HG03439 (cell line): Measurements from ENCODE around the gene RHOD.

Experiments used
- ATAC-seq: cut with Tn5 transposase; IDR thresholded peaks from one replicate; pipeline ENCODE4 v1.9.1; 2021; ENCODE audit warnings: mild to moderate bottlenecking, moderate library complexity; ENCODE audit not compliant: unreplicated experiment

Gene RHOD

GRCh38 chr11:67058506-67058905 lies 1.9 kb downstream of the RHOD start:
- no peak for ATAC-seq

DNA sequence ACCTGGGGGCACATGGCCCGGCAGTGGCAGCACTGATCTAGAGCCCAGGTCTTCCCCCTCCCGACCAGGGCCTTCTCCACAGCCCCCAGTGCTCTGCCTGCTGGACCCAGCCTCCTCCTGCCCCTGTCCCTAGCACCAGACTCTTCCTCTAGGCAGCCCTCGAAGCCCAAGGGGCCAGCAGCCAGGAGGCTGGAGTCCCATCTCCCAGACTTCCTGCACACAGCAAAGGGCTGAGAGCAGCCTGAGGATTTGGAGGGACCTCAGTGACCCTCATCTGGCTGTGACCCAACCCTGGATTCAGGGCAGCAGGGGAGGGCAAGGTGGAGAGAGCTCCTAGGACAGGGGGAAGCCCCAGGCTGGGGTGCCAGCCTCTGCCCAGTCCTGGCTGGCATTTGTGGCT lies 3.0 kb downstream of the RHOD start:
- no peak for ATAC-seq

DNA sequence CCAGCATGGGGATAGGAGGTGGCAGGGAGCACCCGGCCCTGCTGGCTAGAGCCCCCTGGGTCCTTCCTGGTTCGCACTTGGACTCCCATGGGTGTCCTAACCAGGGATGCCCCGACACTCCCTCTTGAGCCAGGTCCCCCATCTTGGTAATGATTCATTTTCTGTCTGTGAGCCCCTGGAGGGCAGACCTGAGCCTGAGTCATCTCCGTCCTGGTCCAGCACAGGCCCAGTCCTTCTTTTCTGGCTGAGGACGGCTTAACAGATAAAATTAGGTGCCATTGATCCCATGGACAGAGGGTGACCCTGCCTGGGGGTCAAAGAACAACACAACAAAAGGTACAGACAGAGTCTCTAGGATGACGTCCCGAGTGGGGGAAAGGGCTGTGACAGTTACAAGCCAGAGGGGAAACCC lies 3.5 kb downstream of the RHOD start:
- ATAC-seq = no peak

DNA sequence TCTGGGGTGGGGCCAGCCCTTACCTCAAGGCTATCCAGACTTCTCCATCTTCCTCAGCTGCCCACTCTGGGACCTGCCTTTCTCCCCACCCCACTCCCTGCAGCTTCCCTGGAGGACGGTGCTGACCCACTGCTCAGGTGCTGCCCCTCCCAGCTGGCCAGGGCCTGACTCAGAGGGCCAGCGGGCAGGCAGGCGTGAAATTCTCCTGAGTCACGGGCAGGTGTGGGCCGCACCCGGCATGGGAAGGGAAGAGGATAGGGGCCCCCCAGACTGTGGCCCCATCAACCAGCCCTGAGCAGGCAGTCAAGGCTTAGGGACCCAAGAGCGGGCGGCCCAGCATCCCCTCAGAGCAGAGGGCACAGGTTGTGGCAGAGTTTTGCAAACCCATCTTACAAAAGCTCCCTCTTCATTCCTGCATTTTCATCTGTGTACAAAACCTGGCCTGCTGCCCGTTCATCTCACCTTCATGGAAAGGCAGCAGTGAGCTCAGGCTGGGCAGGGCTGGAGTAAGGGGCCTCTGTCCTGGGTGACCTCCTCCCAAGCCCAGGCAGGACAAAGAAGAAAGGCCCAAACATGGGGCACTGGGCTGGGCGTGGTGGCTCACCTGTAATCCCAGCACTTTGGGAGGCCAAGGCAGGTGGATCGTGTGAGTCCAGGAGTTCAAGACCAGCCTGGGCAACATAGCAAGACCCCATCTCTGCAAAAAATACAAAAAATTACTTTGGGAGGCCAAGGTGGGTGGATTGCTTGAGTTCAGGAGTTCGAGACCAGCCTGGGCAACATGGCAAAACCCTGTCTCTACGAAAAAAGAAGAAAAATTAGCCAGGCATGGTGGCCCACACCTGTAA lies 6.1 kb downstream of the RHOD start:
- no peak for ATAC-seq

DNA sequence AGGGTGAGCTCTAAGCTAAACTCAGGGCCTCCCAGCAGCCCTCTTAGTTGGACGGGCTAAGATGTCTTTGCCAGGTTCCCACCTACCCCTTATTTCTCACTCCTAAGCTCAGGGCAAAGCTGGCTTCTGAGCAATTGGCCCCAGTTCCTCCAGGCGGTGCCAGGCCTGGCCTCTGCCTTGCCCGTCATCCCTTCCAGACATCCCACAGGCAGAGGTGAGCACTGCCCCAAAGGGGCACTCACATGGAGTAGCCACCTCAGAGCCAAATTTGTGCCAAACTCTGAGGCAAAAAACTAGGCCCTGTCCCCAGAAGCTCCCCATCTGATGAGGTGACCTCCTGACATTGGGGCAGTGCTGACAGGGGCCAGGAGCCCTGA lies 9.7 kb downstream of the RHOD start:
- no peak for ATAC-seq

- no peak for ATAC-seq
Observed at GRCh38 chr11:67071420-67072284, 15.0 kb downstream of the RHOD start.

DNA sequence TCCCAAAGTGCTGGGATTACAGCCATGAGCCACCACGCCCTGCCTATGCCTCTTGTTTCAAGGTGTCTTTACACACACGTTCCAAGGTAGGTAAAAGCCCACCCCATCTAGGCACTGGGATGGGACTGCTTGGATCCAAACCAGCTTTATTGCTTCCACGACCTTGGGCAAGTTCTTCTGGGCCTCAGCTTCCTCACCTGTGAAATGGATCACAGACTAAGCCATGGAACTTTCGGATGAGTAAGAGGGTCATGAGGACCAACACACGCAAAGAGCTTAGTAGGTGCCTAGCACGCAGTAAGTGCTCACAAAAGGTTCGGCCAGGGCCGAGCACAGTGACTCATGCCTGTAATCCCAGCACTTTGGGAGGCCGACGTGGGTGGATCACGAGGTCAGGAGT lies 15.6 kb downstream of the RHOD start:
- no peak for ATAC-seq

DNA sequence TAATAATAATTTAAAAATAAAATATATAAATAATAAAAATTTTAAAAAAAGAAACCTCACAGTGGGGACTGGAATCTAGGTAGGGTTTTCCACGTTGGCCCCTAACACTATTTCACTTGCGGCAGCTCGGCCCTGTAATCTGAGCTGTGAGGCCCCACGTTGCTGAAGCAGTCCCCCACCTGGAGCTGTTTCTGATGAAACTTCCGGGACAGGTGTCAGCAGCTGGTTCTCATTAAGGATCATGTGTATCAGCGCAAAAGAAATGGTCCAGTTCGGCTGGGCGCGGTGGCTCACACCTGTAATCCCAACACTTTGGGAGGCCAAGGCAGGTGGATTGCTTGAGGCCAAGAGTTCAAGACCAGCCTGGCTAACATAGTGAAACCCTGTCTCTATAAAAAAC lies 17.3 kb downstream of the RHOD start:
- ATAC-seq = no peak

DNA sequence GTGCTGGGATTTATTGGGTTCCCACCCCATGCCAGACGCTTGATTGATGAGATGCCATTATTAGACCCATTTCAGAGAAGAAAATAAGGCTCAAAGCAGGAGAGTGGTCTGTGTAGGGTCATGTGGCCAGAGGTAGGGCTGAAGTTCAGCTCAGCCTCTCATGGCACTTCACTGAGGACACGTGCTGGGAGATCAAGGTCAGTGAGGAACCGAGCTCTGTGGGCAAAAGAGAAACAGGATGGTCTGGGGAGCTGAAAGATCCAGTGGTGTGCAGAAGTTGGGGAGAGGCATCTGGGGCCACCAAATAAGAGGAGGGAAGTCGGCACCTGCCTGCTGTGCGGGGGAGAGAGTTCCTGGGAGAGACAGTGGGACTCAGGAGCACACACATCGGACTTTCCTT lies 19.6 kb downstream of the RHOD start:
- no peak for ATAC-seq

GRCh38 chr11:67079065-67079705 lies 22.5 kb downstream of the RHOD start:
- ATAC-seq = no peak

- no peak for ATAC-seq
Observed at GRCh38 chr11:67082071-67082791, 25.6 kb downstream of the RHOD start.

DNA sequence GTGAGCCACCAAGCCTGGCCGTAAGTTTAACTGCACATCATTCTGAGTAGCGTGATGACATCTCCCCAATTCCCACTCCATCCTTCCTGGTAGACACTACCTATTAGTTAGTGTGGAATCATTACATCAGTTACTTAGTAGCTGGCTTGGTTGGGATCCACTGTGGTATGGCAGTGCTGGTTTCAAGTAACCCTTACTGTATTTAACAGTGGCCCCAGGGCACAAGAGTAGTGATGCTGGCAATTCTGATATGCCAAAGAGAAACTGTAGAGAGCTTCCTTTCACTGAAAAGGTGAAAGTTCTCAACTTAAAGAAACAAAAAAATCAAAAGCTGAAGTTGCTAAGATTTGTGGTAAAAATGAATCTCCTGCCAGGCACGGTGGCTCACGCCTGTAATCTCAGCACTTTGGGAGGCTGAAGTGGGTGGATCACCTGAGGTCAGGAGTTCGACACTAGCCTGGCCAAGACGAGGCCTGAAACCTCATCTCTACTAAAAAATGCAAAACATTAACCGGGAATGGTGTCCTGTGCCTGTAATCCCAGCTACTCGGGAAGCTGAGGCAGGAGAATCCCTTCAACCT lies 27.2 kb downstream of the RHOD start:
- no peak for ATAC-seq

DNA sequence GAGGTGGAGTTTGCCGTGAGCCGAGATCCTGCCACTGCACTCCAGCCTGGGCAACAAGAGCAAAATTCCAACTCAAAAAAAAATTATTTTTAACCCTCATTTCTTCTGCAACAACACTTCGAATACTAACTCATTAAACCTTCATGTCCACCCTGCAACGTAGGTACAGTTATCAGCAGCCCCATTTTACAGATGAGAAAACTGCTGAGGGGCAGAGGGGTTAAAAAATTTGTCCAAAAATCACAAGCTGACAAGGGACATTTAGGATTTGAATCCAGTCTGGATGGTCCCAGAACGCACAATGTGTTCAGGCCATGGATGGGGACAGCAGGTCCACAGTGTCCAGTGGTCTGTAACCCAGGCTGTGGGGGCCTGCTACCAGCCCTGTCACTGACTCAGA lies 29.0 kb downstream of the RHOD start:
- no peak for ATAC-seq

DNA sequence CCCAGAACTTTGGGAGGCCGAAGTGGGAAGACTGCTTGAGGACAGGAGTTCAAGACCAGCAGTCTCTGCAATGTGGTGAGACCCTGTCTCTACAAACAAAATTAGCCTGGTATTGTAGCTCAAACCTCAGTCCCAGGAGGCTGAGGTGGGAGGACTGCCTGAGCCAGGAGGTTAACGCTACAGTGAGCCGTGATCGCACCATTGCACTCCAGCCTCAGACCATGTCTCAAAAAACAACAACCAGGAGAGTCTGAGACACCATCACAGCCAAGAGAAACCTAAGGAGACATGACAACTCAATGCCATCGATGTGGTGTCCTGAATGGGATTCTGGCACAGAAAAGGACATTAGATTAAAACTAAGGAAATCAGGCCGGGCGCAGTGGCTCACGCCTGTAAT lies 34.1 kb downstream of the RHOD start:
- ATAC-seq = no peak

DNA sequence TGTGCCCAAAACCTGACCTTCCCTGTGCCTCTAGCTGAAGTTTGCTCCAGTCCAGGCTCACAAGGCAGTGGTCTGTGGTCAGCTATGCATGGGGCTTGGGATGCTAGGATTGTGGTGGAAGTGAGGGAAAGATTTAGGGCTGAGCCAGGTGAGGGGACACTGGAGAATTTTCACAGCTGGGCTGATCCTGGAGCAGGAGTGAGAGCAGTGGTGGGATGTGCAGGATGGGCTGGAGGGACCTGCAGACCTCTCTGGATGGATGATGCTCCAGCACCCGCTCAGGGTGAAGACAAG lies 38.5 kb downstream of the RHOD start:
- no peak for ATAC-seq

DNA sequence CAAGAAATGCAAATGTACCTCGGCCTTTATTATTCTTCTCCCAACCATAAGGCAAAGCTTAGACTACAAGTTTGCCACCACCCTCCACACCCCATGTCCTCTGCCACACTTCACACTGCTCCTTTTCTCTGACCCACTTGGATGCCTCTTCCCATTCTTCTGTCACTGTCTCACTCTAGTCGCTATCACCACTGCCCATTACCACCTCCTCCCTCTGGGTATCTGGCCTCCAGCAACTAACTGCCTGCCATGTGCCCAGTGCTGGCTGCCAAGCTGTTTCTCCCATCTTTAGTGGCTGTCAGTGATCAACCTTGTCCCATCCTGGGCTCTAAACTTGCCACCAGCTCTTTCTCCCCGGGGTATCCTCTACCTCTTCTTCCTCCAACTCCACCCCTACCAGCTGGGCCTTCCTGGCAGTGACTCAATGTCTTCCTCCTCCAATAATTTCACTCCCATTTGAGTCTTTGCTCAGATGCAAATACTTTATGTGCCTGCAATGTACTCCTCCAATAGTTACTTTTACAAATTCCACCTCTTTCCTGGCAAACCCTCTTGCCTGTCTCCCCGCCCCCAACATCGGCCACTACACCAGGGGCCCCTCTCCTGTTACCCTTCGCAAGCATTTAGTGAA lies 42.3 kb downstream of the RHOD start:
- no peak for ATAC-seq

- ATAC-seq = peak; percentile 47
Observed at GRCh38 chr11:67099831-67100324, 43.2 kb downstream of the RHOD start.

- ATAC-seq = no peak
Observed at GRCh38 chr11:67102664-67103063, 46.0 kb downstream of the RHOD start.

DNA sequence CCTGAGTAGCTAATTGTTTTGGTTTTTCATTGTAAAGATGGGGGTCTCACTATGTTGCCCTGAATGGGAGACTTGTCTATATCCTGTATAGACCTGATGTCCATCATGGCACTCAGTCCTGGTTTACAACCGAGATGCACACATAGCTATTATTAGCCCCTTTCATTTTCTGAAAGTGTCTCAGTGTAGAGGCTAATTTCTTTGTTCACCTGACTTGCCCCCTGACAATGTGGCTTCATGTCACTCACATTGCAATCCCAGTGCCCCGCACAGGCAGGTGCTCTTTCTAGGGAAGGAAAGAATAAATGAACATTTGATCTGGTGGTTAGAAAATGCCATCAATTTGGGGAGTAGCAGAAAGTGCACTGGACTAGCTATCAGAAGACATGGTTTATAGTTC lies 49.3 kb downstream of the RHOD start:
- no peak for ATAC-seq

DNA sequence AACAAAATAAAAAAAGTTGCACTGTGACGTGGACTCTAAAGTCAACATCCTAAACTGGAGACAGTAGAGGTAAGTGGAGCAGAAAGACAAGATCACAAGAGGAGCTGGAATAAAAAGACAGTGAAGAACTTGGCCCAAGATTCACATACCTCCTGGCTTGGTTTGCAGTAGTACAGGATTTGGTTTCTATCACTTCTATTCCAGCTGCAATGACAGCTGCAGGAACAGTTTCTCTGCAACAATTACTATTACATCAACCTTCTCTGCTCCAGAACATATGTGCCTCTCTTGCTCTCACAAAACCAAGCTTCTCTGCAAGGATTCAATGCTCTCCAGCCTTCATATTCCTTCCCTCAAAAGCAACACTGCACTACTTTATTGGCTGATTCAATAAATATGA lies 54.6 kb downstream of the RHOD start:
- no peak for ATAC-seq
